Subcutaneous adipose tissue (tissue), 4 donors: ENCODE results near the gene AUTS2. TPM values are rescaled to one million over a fixed set of nuclear protein-coding genes. Genes with fewer than 3 reads are reported as not detected.

Experiments used
- total RNA-seq, 4 donors: library from RNA; depleted of rRNA; stranded (reverse); fragments of >200 nt; gene quantifications; one replicate each; pipeline ENCODE4 v1.1.0, GENCODE V29; 2016
- TF ChIP-seq, protein P1 (sequence below): fragments of 450-650 bp; IDR thresholded peaks from one replicate; pipeline ENCODE4 v1.5.1; 2016; ENCODE audit warnings: low read depth, mild to moderate bottlenecking, control low read depth, antibody characterized with exemption, moderate library complexity

The AUTS2 gene
- total RNA-seq, 4 donors from 2014 or later: 22.4 to 46.9 (median 27.4) TPM

DNA sequence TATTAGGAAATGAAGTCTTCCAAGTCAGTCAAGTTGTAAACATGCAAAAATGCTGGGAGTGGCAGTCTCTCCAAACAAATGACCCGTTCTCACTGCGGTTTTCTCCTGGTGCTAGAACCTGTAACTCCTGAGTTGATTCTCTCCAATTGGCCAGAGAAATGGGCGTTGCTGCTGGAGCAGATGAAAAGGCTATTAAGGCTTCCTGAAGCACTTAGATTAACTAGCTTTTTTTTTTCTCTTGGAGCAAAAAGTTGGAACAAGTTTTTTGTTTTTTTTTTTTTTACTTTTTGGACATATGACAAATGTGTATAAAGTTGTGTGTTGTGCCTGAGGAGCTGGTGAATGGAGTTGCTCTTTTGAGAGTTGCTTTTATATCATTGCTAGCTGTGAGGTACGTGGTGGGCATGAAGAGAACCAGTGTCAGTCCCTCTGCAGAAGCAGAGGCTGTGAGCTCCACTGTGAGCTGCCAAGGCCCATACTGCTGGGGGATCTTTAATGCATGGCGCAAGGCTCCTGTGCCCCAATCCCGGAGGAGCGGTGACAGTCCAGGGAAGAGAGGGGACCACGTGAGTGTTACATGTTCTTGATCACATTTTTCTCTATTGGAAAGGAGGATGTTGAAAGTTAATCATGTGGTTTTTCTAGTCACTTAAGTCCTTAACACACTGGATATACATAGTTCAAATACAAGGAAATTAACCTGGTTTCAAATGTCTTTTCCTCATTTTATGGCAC is 1140.0 kb downstream of the AUTS2 start:
- TF ChIP-seq, protein P1, sequence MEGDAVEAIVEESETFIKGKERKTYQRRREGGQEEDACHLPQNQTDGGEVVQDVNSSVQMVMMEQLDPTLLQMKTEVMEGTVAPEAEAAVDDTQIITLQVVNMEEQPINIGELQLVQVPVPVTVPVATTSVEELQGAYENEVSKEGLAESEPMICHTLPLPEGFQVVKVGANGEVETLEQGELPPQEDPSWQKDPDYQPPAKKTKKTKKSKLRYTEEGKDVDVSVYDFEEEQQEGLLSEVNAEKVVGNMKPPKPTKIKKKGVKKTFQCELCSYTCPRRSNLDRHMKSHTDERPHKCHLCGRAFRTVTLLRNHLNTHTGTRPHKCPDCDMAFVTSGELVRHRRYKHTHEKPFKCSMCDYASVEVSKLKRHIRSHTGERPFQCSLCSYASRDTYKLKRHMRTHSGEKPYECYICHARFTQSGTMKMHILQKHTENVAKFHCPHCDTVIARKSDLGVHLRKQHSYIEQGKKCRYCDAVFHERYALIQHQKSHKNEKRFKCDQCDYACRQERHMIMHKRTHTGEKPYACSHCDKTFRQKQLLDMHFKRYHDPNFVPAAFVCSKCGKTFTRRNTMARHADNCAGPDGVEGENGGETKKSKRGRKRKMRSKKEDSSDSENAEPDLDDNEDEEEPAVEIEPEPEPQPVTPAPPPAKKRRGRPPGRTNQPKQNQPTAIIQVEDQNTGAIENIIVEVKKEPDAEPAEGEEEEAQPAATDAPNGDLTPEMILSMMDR: no peak

DNA sequence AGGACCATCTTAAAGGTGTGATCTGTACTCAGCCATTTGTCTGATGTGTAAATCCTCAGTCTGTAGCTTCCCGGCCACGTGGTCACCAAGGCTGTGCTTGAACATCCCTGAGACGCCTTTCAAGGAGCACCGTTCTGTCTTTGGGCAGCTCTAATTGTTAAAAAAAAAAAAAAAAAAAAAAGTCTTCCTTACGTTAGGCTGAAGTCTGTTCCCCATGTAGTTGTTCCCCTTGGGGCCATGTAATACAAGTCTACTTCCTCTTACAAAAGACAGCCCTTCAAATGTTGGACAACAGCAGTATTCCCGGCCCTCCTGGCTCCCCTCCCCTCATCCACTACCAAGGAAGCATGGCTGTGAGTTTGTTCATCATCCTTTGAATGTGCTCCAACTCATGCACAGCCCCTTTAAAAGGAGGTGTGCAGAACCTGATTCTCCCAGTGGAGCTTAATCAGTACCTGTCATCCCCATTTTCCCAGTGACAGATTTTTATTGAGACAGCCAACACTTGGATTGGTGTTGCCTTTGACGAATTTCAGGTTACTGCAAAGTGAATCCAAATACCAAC is 1141.5 kb downstream of the AUTS2 start:
- TF ChIP-seq, protein P1: no peak

DNA sequence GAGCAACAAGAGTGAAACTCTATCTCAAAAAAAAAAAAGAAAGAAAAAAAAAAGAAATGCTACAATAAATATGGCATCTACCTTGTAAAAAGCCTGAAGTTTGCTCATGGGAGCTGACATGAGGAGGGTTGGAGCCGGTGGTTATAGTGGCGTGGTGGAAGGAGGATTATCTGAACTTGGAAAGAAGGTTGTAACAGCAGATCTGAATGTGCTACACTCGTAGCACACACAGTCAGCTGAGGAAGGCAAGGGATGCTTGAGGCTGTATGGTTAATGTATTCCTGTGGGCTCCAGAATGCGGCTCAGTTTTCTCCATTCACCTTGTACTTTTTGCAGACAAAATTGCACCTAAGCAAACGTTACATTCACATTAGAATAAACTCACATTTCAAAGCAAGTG is 1143.4 kb downstream of the AUTS2 start:
- TF ChIP-seq, protein P1: no peak

DNA sequence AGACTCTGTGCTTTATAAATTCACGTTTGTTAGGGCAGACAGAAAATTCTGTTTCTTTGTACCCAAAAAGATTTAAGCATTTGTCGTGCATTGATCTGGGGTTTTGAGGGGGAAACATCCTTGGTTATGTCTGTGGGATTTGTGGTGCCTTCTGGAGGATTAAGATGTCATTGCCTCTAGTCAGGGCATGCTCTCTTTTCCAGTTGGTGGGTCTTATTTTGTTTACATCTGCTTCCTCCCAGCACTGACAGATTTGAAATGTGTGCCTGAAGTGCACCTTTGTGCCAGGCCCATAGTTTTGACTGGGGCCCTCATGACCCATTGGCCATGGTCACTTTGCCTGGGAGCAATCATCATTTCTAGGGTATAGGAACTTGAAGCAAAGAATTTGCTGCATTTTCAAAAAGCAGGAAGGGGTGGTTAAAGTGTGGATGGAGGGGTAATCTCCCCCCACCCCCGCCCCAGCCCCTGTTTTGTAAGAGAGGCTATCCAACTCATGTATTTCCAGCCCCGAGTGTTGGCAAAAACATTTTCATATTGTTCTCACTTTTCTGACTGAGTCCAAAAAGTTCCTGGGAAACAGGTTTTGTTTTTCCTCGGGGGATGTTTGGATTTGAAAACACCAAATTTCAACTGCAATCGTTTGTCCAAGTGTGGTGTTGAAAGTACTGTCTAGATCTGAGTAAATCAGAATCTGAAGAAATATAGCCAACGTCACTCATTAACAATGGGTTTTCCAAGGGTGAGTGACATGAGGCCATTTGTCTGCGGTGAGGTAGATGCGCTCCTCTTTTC is 1145.5 kb downstream of the AUTS2 start:
- TF ChIP-seq, protein P1: no peak

DNA sequence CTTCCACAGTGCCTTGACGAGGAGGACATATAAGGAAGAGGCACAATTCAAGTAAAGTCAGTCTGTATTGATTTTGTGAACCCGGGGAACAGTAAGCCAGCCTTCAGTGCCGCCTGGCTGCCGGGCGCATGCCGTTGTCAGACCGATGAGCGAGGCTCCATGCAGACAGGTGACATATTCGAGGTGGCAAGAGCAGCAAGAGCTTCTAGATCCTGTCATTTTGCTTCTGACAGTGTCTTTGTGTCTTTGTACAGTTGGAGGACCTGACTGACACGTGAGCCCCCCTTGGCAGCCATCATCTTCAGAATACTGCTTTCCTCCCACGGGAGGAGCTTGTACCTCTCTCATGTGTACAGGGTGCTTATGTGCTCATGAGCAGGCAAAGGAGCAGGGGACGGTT is 1146.2 kb downstream of the AUTS2 start:
- TF ChIP-seq, protein P1: no peak

DNA sequence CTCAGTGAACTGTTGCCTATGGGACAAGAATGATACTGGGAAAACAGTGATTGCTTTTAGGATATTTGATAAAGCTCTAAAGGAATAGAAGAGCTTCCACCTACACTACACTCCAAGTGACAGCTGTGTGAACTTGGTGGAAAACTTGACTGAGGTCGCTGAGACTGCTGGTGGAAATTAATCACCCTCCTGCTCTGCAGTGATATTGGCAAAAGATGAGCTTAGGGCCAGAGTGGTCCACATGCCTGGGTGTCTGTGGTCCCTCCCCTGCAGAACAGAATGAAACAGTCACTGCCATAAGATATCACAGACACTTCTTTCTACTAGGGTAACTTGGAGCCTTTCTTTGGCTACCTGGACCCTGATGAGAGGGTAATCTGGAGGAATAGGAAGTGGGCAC is 1151.6 kb downstream of the AUTS2 start:
- TF ChIP-seq, protein P1: no peak

DNA sequence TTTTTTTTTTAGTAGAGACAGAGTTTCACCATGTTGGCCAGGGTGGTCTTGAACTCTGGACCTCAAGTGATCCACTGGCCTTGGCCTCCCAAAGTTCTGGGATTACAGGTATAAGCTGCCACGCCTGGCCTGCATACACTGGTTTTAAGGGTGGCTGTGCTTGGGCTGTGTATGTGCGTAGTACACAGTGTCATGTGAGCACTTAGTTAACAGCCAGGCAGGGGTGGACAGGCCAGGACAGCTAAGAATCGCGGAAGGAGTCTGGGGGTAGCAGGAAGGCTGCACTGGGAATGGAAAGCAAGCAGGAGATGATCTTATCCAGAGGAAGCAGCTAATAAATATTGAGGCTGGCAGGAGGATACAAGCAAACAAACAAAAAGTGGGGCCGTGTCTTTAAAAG is 1153.6 kb downstream of the AUTS2 start:
- TF ChIP-seq, protein P1: no peak
